GM12878 (cell line): ENCODE data around the gene CPNE5. TPM values are rescaled to one million over a fixed set of nuclear protein-coding genes. Genes with fewer than 3 reads are reported as not detected.
A peak's percentile ranks its signal among the peaks of the same experiment; 100 is the strongest.

Experiments
- ATF3 ChIP-seq: IDR thresholded peaks from 2 replicates; pipeline ENCODE4 v1.6.1; 2011; ENCODE audit warnings: low read depth, mild to moderate bottlenecking, low read length, moderate library complexity, borderline replicate concordance; ENCODE audit errors: extremely low read depth
- DPF2 ChIP-seq: fragments of 450-650 bp; IDR thresholded peaks from 2 replicates; pipeline ENCODE4 v1.6.1; 2017; ENCODE audit warnings: mild to moderate bottlenecking
- IRF3 ChIP-seq: fragments of 450-650 bp; IDR thresholded peaks from 2 replicates; pipeline ENCODE4 v1.6.1; 2014; ENCODE audit warnings: mild to moderate bottlenecking
- PRDM15 ChIP-seq: fragments of 450-650 bp; formaldehyde crosslinking; IDR thresholded peaks from 2 replicates; pipeline ENCODE4 v1.4.0; 2020; ENCODE audit warnings: mild to moderate bottlenecking, moderate library complexity
- RELA ChIP-seq: fragments of 450-650 bp; IDR thresholded peaks from 2 replicates; pipeline ENCODE4 v1.8.0; 2014; ENCODE audit warnings: borderline replicate concordance; ENCODE audit not compliant: partially characterized antibody
- ZSCAN29 ChIP-seq: fragments of 450-650 bp; IDR thresholded peaks from 2 replicates; pipeline ENCODE4 v1.6.1; 2017; ENCODE audit warnings: mild to moderate bottlenecking, moderate library complexity
- polyA plus RNA-seq, 11 experiments: library from polyadenylated mRNA; depleted of rRNA in 4 of 11; unstranded in 6 of 11; stranded (reverse) in 5 of 11; fragments of >200 nt; fragmentation: Nextera tagmentation in 4 of 11; fragmentation: Illumina TruSeq in 1 of 11; extraction: Ambion mirVana in 4 of 11; extraction: Trizol in 1 of 11; gene quantifications; 1 replicate in 1 of 11; 2 replicates in 10 of 11; pipeline versions ENCODE4 v1.2.1 to v1.2.3, GENCODE V29; 2011 to 2016; ENCODE audit warnings: inconsistent platforms in 2 of 11, missing spikeins in 2 of 11, low read depth in 1 of 11
- total RNA-seq, 4 experiments: library from RNA; depleted of rRNA in 3 of 4; stranded (reverse); fragments of >200 nt in 3 of 4; fragmentation: Illumina TruSeq in 1 of 4; extraction: Trizol in 1 of 4; gene quantifications; 2 replicates each; pipeline versions ENCODE4 v1.2.1 to v1.2.3, GENCODE V29; 2013 to 2021

The CPNE5 gene
- total and polyA plus RNA-seq, 10 of the 15 experiments (the other 5 are each of a cell fraction or from before 2014, with no cell fraction given) = 2.4 to 39.1 (median 18.2) TPM

GRCh38 chr6:36731622-36732310 is 107.5 kb downstream of the CPNE5 start (continued):
- TF ChIP-seq PRDM15 (no peak), ZSCAN29 (no peak), IRF3 (no peak), RELA (no peak), ATF3 (no peak), DPF2 (peak; percentile 43; the same call in 1 of the 2 replicates)
